ACC112 (cell line): ENCODE data around the gene HOOK2.

Source experiments
- H2AFZ ChIP-seq: fragments of 200-600 bp; sonication (generic); one replicate; pipeline ENCODE4 v1.6.0; 2017; ENCODE audit warnings: antibody characterized with exemption, low read length; ENCODE audit not compliant: unreplicated experiment
- H3K27ac ChIP-seq: fragments of 200-600 bp; sonication (generic); 2 replicates; pipeline ENCODE4 v1.5.1; 2014; ENCODE audit warnings: low read depth, mild to moderate bottlenecking, antibody characterized with exemption, low read length, moderate library complexity
- H3K27me3 ChIP-seq: fragments of 200-600 bp; sonication (generic); 2 replicates; pipeline ENCODE4 v1.6.1; 2014; ENCODE audit warnings: mild to moderate bottlenecking, antibody characterized with exemption, low read length, moderate library complexity, mixed read lengths; ENCODE audit not compliant: insufficient read depth
- H3K36me3 ChIP-seq: fragments of 200-600 bp; sonication (generic); 2 replicates; pipeline ENCODE4 v1.6.1; 2016; ENCODE audit warnings: mild to moderate bottlenecking, antibody characterized with exemption, low read length, moderate library complexity, mixed read lengths; ENCODE audit not compliant: insufficient read depth
- H3K4me1 ChIP-seq: fragments of 200-600 bp; sonication (generic); one replicate; pipeline ENCODE4 v1.6.1; 2016; ENCODE audit warnings: low read length, mixed read lengths; ENCODE audit not compliant: insufficient read depth, unreplicated experiment, control insufficient read depth
- H3K4me3 ChIP-seq: fragments of 200-600 bp; sonication (generic); 2 replicates; pipeline ENCODE4 v1.5.1; 2014; ENCODE audit warnings: mild to moderate bottlenecking, low read depth, low read length
- H3K79me2 ChIP-seq: fragments of 200-600 bp; sonication (generic); one replicate; pipeline ENCODE4 v1.6.0; 2016; ENCODE audit warnings: low read length; ENCODE audit not compliant: control insufficient read depth, unreplicated experiment, insufficient read depth

Gene HOOK2

GRCh38 chr19:12779162-12779993 is 4.0 kb upstream of the HOOK2 start:
- Histone ChIP-seq H3K27me3 (no peaks in the 10 kb centered on the region), H3K4me1 (peaks cover 40% of the 10 kb centered on the region), H3K36me3 (no peaks in the 10 kb centered on the region), H3K4me3 (peak overlapping the region; percentile 78), H2AFZ (no peak overlapping the region), H3K27ac (peak overlapping the region; percentile 98), H3K79me2 (no peaks in the 10 kb centered on the region)

GRCh38 chr19:12778905-12779161 is 3.5 kb upstream of the HOOK2 start:
- Histone ChIP-seq H3K79me2 (no peaks in the 10 kb centered on the region), H3K4me1 (peaks cover 36% of the 10 kb centered on the region), H3K27me3 (no peaks in the 10 kb centered on the region), H3K27ac (peak overlapping the region; percentile 98), H3K36me3 (no peaks in the 10 kb centered on the region), H2AFZ (no peak overlapping the region), H3K4me3 (peak overlapping the region; percentile 78)

GRCh38 chr19:12778017-12778904 is 2.9 kb upstream of the HOOK2 start:
- Histone ChIP-seq H3K79me2 (no peaks in the 10 kb centered on the region), H3K27me3 (no peaks in the 10 kb centered on the region), H3K36me3 (no peaks in the 10 kb centered on the region), H3K4me3 (peak overlapping the region; percentile 78), H3K4me1 (peaks cover 36% of the 10 kb centered on the region), H2AFZ (peak overlapping the region; percentile 93), H3K27ac (peak overlapping the region; percentile 98)

DNA sequence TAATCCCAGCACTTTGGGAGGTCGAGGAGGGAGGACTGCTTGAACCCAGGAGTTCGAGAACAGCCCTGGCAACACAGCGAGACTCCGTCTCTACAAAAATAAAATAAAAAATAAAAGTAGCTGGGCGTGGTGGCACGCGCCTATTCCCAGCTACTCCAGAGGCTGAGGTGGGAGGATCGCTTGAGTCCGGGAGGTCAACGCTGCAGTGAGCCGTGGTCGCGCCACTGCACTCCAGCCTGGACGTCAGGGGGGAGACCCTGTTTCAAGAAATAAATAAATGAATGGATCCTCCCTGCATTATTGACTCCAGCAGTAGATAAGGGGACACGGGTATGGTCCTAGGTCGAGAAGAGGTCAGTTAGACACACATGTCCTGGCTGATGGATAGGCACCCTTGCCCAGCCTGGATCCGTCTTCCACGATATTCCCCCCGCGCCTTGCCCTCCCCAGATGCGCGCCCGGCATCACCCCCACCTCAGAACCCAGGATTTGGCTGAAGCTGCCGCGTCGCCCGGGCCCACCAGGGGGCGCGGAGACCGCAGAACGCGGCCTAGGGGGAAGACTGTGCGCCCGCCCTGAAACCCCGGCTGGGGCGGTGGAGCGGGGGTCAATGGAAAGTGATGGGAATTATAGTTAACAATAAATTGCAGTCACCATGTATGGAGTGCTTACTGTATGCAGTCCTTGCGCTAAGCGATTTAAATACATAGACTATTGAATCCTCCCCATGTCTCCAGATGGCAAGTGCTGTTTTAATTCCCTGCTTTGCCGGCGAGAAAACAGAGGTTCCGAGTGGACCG is 2.1 kb upstream of the HOOK2 start:
- H3K79me2 ChIP-seq: no peaks in the 10 kb centered on the region
- H3K4me3 ChIP-seq: peak overlapping the region; percentile 78
- no peaks in the 10 kb centered on the region for H3K36me3 ChIP-seq
- peak overlapping the region; percentile 98 for H3K27ac ChIP-seq
- peak overlapping the region; percentile 93 for H2AFZ ChIP-seq
- H3K27me3 ChIP-seq: no peaks in the 10 kb centered on the region
- H3K4me1 ChIP-seq: peaks cover 30% of the 10 kb centered on the region

DNA sequence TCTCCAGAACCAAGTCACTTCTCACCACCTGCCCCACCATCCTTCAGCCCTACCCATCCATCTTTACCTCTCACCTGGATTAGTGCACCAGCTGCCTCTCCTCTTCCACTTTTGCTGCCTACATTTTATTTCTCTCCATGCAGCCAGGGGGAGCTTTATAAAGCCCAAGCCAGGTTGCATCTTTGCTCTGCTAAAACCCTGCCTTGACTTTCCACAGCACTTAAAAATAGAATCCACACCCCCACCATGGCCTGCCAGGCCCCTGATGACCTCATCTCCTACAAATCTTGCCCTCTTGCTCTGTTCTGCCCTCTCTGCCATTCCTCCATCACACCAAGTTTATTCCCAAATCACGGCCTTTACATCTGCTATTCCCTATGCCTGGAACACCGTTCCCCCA is 1.8 kb downstream of the HOOK2 start:
- Histone ChIP-seq H3K4me3 (no peak overlapping the region), H2AFZ (no peak overlapping the region), H3K4me1 (peaks cover 10% of the 10 kb centered on the region), H3K27me3 (no peaks in the 10 kb centered on the region), H3K79me2 (no peaks in the 10 kb centered on the region), H3K27ac (no peak overlapping the region), H3K36me3 (no peaks in the 10 kb centered on the region)

GRCh38 chr19:12772323-12772722 is 3.0 kb downstream of the HOOK2 start:
- H3K4me1 ChIP-seq: peaks cover 7% of the 10 kb centered on the region
- H2AFZ ChIP-seq: no peak overlapping the region
- H3K27me3 ChIP-seq: no peaks in the 10 kb centered on the region
- H3K27ac ChIP-seq: no peak overlapping the region
- H3K79me2 ChIP-seq: no peaks in the 10 kb centered on the region
- no peak overlapping the region for H3K4me3 ChIP-seq
- H3K36me3 ChIP-seq: no peaks in the 10 kb centered on the region

DNA sequence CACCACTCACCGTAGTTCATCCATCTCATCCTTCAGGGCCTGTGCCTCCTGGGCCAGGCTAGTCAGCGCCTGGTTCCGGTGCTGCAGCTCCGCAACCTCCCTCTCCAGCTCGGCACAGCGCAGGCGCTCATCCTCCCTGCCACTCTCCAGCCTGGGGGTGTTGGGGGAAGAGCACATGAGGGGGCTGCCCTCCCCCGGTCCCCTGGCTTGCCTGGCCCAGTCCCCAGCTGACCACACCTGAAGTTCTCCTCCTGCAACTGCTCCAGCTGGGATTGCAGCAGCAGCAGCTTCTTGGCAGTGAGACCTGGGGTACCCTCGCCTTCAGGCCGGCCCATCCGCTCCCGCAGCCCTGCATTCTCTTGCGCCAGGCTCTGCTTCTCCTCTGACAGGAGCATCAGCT is 4.4 kb downstream of the HOOK2 start:
- Histone ChIP-seq H3K4me3 (no peak overlapping the region), H3K79me2 (no peaks in the 10 kb centered on the region), H3K27ac (no peak overlapping the region), H2AFZ (no peak overlapping the region), H3K36me3 (no peaks in the 10 kb centered on the region), H3K27me3 (no peaks in the 10 kb centered on the region), H3K4me1 (peaks cover 7% of the 10 kb centered on the region)

DNA sequence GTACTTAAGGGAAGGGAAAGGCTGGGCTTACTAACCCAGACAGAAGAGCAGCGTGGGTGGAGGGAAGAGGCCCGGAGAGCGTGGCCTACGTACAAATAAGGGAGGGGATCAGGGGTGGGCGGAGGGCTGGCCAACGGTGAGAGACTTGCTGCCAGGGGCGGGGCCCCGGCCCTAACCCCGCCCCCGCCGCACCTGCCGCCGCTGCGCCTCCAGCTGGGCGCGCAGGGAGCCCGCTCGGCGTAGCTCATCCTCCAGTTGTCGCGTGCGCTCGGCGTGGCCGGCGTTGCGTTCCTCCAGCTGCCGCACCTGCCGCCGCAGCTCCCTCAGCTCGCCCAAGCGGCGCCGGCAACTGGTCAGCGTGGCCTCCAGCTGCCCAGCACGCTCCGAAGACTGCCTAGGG is 5.7 kb downstream of the HOOK2 start:
- Histone ChIP-seq H3K27ac (no peak overlapping the region), H2AFZ (no peak overlapping the region), H3K36me3 (no peaks in the 10 kb centered on the region), H3K79me2 (no peaks in the 10 kb centered on the region), H3K27me3 (no peaks in the 10 kb centered on the region), H3K4me1 (peaks cover 7% of the 10 kb centered on the region), H3K4me3 (no peak overlapping the region)

DNA sequence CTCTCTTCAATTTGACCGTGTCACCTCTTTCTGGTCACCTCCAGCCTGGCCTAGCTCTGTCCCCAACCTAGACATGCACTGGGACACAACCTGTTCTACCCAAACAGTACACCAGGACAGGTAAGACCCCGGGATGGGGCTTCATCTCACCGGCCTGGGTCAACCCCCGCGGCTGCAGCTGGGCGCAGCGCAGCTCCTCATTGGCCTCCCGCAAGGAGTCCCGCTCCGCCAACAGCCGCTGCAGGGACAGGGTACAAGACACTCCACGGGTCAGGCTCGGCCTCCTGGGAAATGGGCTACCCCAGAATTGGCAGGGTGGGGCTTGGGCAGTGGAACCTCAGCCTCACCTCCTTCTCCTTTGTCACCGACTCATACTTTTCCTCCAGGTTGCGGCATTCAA is 7.7 kb downstream of the HOOK2 start:
- Histone ChIP-seq H2AFZ (no peak overlapping the region), H3K27me3 (no peaks in the 10 kb centered on the region), H3K79me2 (no peaks in the 10 kb centered on the region), H3K4me3 (no peak overlapping the region), H3K4me1 (no peaks in the 10 kb centered on the region), H3K36me3 (no peaks in the 10 kb centered on the region), H3K27ac (no peak overlapping the region)

- Histone ChIP-seq H3K79me2 (no peaks in the 10 kb centered on the region), H3K36me3 (no peaks in the 10 kb centered on the region), H3K4me3 (no peak overlapping the region), H3K4me1 (no peaks in the 10 kb centered on the region), H3K27me3 (no peaks in the 10 kb centered on the region), H2AFZ (no peak overlapping the region), H3K27ac (no peak overlapping the region)
Measured at GRCh38 chr19:12767150-12767549, 8.2 kb downstream of the HOOK2 start.
